ENCODE data around the gene KRTAP12-1. TPM values are rescaled to one million over a fixed set of nuclear protein-coding genes. Genes with fewer than 3 reads are reported as not detected.
"Not testable (repeated sequence)": the region's sequence is repeated elsewhere in the genome, so short reads cannot be mapped to it uniquely, and the experiment has no call there.

KRTAP12-1 gene
- total RNA-seq, 2 experiments from 2014 or later: not detected

DNA sequence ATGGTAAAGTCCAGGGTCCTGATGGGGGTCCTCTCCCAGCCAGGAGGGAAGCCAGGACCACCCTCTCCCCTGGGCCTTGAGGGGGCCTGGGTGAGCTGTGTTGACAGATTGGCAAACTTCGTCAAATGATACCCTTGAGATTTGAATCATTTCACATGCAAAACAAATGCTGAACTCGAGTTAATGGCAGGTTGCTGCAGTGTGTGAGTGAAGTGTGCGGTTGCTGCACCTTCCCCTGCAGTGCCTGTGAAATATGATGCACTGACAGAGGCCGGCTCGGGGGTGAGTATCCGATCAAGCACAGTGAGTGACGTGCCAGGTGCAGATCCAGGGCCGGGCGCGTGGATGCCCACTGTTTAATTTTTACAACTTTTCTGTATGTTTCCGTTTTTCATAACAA lies 5.7 kb upstream of the KRTAP12-1 start:
- Mint-ChIP-seq H3K4me1 (ENCODE audit: low read depth) (peaks cover 12% of the 10 kb centered on the region), H3K27ac (no peak overlapping the region), H3K9me3 (peaks cover 2% of the 10 kb centered on the region), H3K36me3 (ENCODE audit: low read depth) (no peaks in the 10 kb centered on the region), H3K4me3 (no peak overlapping the region), H3K27me3 (peaks cover 29% of the 10 kb centered on the region)
- ChIA-PET CTCF (no interaction called here), POLR2A (no interaction called here)
- peaks cover 0 to 6% of the 10 kb centered on the region in 2 experiments for H3K27me3 ChIP-seq (ENCODE audit: control insufficient read depth in 1 of 2, insufficient read depth in 2 of 2, low read length in 2 of 2)
- H3K4me1 ChIP-seq (ENCODE audit: insufficient read depth, low read length): no peaks in the 10 kb centered on the region
- TF ChIP-seq, protein P1, sequence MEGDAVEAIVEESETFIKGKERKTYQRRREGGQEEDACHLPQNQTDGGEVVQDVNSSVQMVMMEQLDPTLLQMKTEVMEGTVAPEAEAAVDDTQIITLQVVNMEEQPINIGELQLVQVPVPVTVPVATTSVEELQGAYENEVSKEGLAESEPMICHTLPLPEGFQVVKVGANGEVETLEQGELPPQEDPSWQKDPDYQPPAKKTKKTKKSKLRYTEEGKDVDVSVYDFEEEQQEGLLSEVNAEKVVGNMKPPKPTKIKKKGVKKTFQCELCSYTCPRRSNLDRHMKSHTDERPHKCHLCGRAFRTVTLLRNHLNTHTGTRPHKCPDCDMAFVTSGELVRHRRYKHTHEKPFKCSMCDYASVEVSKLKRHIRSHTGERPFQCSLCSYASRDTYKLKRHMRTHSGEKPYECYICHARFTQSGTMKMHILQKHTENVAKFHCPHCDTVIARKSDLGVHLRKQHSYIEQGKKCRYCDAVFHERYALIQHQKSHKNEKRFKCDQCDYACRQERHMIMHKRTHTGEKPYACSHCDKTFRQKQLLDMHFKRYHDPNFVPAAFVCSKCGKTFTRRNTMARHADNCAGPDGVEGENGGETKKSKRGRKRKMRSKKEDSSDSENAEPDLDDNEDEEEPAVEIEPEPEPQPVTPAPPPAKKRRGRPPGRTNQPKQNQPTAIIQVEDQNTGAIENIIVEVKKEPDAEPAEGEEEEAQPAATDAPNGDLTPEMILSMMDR (IDR thresholded peaks at IDR 0.05): no peak
- H3K9me3 ChIP-seq (ENCODE audit: control insufficient read depth in 1 of 2, insufficient read depth in 1 of 2, low read length in 2 of 2): peaks cover 0 to 5% of the 10 kb centered on the region in 2 experiments
- H3K27ac ChIP-seq (ENCODE audit: low read depth in 1 of 2, low read length in 2 of 2): no peak overlapping the region
- intact Hi-C loops (cut with DNase I, micrococcal nuclease): no loop called here
- H3K4me3 ChIP-seq (ENCODE audit: low read length): no peak overlapping the region
- no peak for ATAC-seq (ENCODE audit: poor library complexity)
- H3K36me3 ChIP-seq (ENCODE audit: insufficient read depth, low read length): no peaks in the 10 kb centered on the region
- DNase-seq: no peak

DNA sequence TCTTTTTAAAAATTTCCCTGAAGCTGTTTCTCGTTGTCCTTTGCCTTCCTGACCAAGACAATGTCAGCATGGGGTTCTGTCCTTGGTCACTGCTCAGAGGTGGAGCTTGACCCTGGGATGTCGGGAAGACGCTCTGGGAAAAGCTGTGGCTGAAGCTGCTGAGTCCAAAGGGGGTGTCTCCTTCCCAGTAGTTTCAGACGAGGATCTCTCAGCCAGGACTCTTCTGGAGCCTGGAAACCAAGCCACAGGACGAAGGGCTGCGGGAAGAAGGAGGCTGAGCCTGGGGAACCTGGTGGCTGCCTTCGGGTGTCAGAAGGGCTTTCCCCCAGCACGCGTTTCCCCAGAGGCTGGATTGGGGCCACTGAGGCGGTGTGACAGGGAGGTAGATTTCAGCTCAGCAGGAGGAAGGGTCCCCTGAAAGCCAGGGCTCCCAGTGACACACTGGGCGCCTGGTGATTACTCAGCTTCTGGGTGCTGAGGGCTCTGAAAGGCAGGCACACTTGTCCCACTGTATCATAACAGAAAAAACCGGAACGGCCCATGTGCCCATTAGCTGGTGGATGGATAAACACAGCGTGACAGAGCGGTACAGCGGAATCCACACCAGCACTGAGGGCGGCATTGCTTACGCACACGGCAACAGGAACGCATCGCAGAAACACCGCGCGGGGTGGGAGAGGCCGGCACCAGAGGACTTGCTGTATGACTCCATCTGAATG lies 5.0 kb upstream of the KRTAP12-1 start:
- peaks cover 25% of the 10 kb centered on the region for H3K27me3 Mint-ChIP-seq
- Histone ChIP-seq H3K27ac (ENCODE audit: low read depth in 1 of 2, low read length in 2 of 2) (no peak overlapping the region), H3K9me3 (ENCODE audit: control insufficient read depth in 1 of 2, insufficient read depth in 1 of 2, low read length in 2 of 2) (no peaks in the 10 kb centered on the region), H3K27me3 (ENCODE audit: control insufficient read depth in 1 of 2, insufficient read depth in 2 of 2, low read length in 2 of 2) (peaks cover 0 to 6% of the 10 kb centered on the region in 2 experiments), H3K4me1 (ENCODE audit: insufficient read depth, low read length) (no peaks in the 10 kb centered on the region), H3K4me3 (ENCODE audit: low read length) (no peak overlapping the region), H3K36me3 (ENCODE audit: insufficient read depth, low read length) (no peaks in the 10 kb centered on the region)
- TF ChIP-seq, protein P1 (IDR thresholded peaks at IDR 0.05): no peak
- no peak overlapping the region for H3K4me3 Mint-ChIP-seq
- ATAC-seq (ENCODE audit: poor library complexity) (no peak), DNase-seq (no peak)
- no peaks in the 10 kb centered on the region for H3K9me3 Mint-ChIP-seq
- peaks cover 12% of the 10 kb centered on the region for H3K4me1 Mint-ChIP-seq (ENCODE audit: low read depth)
- H3K27ac Mint-ChIP-seq: no peak overlapping the region
- CTCF ChIA-PET: no interaction called here
- POLR2A ChIA-PET: no interaction called here
- H3K36me3 Mint-ChIP-seq (ENCODE audit: low read depth): no peaks in the 10 kb centered on the region
- intact Hi-C loops (cut with DNase I, micrococcal nuclease): no loop called here

DNA sequence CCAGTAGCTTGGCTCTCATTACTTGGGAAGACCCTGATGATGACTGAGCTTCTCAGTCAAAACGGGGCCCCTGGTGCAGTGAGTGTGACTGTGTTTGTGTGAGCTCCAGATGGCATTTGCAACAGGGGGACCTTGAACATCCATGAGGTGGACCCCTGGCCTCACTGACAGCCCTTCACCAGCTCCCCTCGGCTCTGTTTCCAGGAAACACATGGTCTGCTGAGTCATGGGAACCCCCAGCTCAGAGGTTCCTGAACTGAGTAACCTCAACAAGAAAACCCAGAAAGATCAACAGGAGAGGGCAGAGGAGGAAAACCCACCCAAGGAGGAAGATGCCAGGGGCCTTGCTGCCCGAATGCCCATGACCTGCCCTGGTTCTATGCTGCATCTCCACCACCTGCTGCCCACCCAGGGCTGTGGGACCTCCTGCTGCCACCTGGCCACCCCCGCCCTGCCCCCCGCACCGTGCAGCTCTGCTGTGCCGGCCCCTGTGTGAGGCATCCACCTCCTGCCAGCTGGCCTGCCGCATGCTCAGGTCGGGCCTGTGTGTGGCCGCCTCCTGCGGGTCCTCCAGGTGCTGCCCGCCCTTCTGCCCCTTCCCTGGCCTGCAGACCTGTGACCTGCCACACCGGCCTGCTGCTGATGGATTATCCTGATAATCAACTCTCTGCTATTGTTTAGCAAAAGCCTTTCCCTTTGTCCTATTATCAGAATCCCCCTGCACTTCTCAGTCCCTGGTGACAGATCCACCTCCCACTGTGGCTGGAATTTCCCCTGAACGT lies 4.2 kb upstream of the KRTAP12-1 start:
- Histone ChIP-seq H3K36me3 (ENCODE audit: insufficient read depth, low read length) (no peaks in the 10 kb centered on the region), H3K9me3 (ENCODE audit: control insufficient read depth in 1 of 2, insufficient read depth in 1 of 2, low read length in 2 of 2) (no peaks in the 10 kb centered on the region), H3K27me3 (ENCODE audit: control insufficient read depth in 1 of 2, insufficient read depth in 2 of 2, low read length in 2 of 2) (peaks cover 0 to 6% of the 10 kb centered on the region in 2 experiments), H3K27ac (ENCODE audit: low read depth in 1 of 2, low read length in 2 of 2) (no peak overlapping the region), H3K4me3 (ENCODE audit: low read length) (no peak overlapping the region), H3K4me1 (ENCODE audit: insufficient read depth, low read length) (no peaks in the 10 kb centered on the region)
- POLR2A ChIA-PET: no interaction called here
- Mint-ChIP-seq H3K4me3 (no peak overlapping the region), H3K9me3 (no peaks in the 10 kb centered on the region), H3K36me3 (ENCODE audit: low read depth) (no peaks in the 10 kb centered on the region), H3K27me3 (peaks cover 29% of the 10 kb centered on the region), H3K27ac (no peak overlapping the region), H3K4me1 (ENCODE audit: low read depth) (peaks cover 3% of the 10 kb centered on the region)
- DNase-seq: no peak
- CTCF ChIA-PET: no interaction called here
- TF ChIP-seq, protein P1 (IDR thresholded peaks at IDR 0.05): no peak
- no peak for ATAC-seq (ENCODE audit: poor library complexity)
- intact Hi-C loops (cut with DNase I, micrococcal nuclease): no loop called here

DNA sequence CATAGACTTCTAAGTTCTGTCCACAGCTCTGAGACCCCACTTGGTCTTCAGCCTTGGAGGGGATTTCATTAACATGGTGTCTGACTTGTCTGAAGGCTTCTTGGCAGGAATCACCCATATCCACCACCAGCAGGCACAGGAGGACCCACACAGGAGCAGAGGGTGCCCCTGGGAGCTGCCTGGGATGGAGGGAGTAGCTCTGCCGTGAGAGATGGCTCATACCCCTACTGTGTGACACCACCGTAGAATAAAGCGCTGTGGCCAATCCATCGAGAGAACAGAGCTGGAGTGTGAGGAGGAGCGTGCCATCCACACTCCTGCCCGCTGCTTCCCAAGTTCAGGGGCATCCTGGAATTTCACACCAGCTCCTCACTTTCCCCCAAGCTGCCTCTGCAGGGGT lies 3.1 kb upstream of the KRTAP12-1 start:
- H3K4me1 ChIP-seq (ENCODE audit: insufficient read depth, low read length); H3K36me3 ChIP-seq (ENCODE audit: insufficient read depth, low read length); intact Hi-C loops (cut with DNase I, micrococcal nuclease); H3K9me3 ChIP-seq (ENCODE audit: control insufficient read depth in 1 of 2, insufficient read depth in 1 of 2, low read length in 2 of 2); CTCF ChIA-PET; H3K4me1 Mint-ChIP-seq (ENCODE audit: low read depth); H3K9me3 Mint-ChIP-seq; DNase-seq; H3K27me3 ChIP-seq (ENCODE audit: control insufficient read depth in 1 of 2, insufficient read depth in 2 of 2, low read length in 2 of 2); H3K36me3 Mint-ChIP-seq (ENCODE audit: low read depth); H3K27ac Mint-ChIP-seq; POLR2A ChIA-PET; H3K4me3 Mint-ChIP-seq; H3K27ac ChIP-seq (ENCODE audit: low read depth in 1 of 2, low read length in 2 of 2); ATAC-seq (ENCODE audit: poor library complexity); H3K4me3 ChIP-seq (ENCODE audit: low read length): not testable (repeated sequence)
- H3K27me3 Mint-ChIP-seq: peaks cover 27% of the 10 kb centered on the region
